ENCODE data around the gene ZNF57.
"Not testable (repeated sequence)": the region's sequence is repeated elsewhere in the genome, so short reads cannot be mapped to it uniquely, and the experiment has no call there.

ZNF57 gene

GRCh38 chr19:2896694-2897093 lies 4.0 kb upstream of the ZNF57 start:
- DNase-seq (ENCODE audit: low spot score) = no peak

- no peak for DNase-seq (ENCODE audit: low spot score)
These were observed 2.0 kb downstream of the ZNF57 start for GRCh38 chr19:2902590-2903218.

- DNase-seq (ENCODE audit: low spot score) = not testable (repeated sequence)
These were observed 2.6 kb downstream of the ZNF57 start for GRCh38 chr19:2903326-2903725.

GRCh38 chr19:2905918-2906519 lies 5.3 kb downstream of the ZNF57 start:
- DNase-seq (ENCODE audit: low spot score) = no peak

GRCh38 chr19:2906631-2907195 lies 6.0 kb downstream of the ZNF57 start:
- no peak for DNase-seq (ENCODE audit: low spot score)

- DNase-seq (ENCODE audit: low spot score) = no peak
These were observed 11.6 kb downstream of the ZNF57 start for GRCh38 chr19:2912306-2912705.

- DNase-seq (ENCODE audit: low spot score) = no peak
These were observed 16.8 kb downstream of the ZNF57 start for GRCh38 chr19:2917275-2918184.

- DNase-seq (ENCODE audit: low spot score) = no peak
These were observed 22.3 kb downstream of the ZNF57 start for GRCh38 chr19:2922987-2923386.

- DNase-seq (ENCODE audit: low spot score) = no peak
These were observed 22.8 kb downstream of the ZNF57 start for GRCh38 chr19:2923510-2923909.

GRCh38 chr19:2926341-2927031 lies 25.8 kb downstream of the ZNF57 start:
- DNase-seq (ENCODE audit: low spot score) = no peak

- DNase-seq (ENCODE audit: low spot score) = no peak
These were observed 26.3 kb downstream of the ZNF57 start for GRCh38 chr19:2927032-2927430.

- no peak for DNase-seq (ENCODE audit: low spot score)
These were observed 32.8 kb downstream of the ZNF57 start for GRCh38 chr19:2933490-2933910.

GRCh38 chr19:2935863-2936262 lies 35.1 kb downstream of the ZNF57 start:
- DNase-seq (ENCODE audit: low spot score) = not testable (repeated sequence)

- no peak for DNase-seq (ENCODE audit: low spot score)
These were observed 42.4 kb downstream of the ZNF57 start for GRCh38 chr19:2942928-2943640.

GRCh38 chr19:2944403-2944774 lies 43.7 kb downstream of the ZNF57 start:
- DNase-seq (ENCODE audit: low spot score) = no peak

- peak; percentile 91 for DNase-seq (ENCODE audit: low spot score)
These were observed 44.2 kb downstream of the ZNF57 start, which contains the start of gene ZNF77 for GRCh38 chr19:2944775-2945574. ZNF77 (minus strand) TSS chr19:2944971; CDS start chr19:2944840, 131 bp downstream.

GRCh38 chr19:2945575-2946184 lies 45.0 kb downstream of the ZNF57 start:
- no peak for DNase-seq (ENCODE audit: low spot score)

GRCh38 chr19:2949939-2950285 lies 49.2 kb downstream of the ZNF57 start:
- DNase-seq (ENCODE audit: low spot score) = peak; percentile 56

- DNase-seq (ENCODE audit: low spot score) = peak; percentile 99
These were observed 49.8 kb downstream of the ZNF57 start for GRCh38 chr19:2950286-2951124.

Measured in hematopoietic multipotent progenitor cell treated with erythropoietin and hydrocortisone succinate and interleukin-3 and kit ligand, for 15 days (in vitro differentiated cells).